Choroid plexus epithelial cell (primary cell): ENCODE measurements around the gene PRRG2.
A peak's percentile ranks its signal among the peaks of the same experiment; 100 is the strongest.

Experiments used
- DNase-seq: peaks from one replicate; pipeline ENCODE4 v3.0.0-alpha.2; 2010; ENCODE audit warnings: low read depth
- H3K4me3 ChIP-seq: 2 replicates; pipeline ENCODE4 v1.5.1; 2011; ENCODE audit warnings: low read depth, mild to moderate bottlenecking, control low read depth, low read length, moderate library complexity
- TF ChIP-seq, protein P1 (sequence below): conservative IDR thresholded peaks from 2 replicates; pipeline ENCODE4 v1.5.1; 2011; ENCODE audit warnings: low read depth, mild to moderate bottlenecking, control low read depth, inconsistent platforms, low read length, moderate library complexity

PRRG2 gene

DNA sequence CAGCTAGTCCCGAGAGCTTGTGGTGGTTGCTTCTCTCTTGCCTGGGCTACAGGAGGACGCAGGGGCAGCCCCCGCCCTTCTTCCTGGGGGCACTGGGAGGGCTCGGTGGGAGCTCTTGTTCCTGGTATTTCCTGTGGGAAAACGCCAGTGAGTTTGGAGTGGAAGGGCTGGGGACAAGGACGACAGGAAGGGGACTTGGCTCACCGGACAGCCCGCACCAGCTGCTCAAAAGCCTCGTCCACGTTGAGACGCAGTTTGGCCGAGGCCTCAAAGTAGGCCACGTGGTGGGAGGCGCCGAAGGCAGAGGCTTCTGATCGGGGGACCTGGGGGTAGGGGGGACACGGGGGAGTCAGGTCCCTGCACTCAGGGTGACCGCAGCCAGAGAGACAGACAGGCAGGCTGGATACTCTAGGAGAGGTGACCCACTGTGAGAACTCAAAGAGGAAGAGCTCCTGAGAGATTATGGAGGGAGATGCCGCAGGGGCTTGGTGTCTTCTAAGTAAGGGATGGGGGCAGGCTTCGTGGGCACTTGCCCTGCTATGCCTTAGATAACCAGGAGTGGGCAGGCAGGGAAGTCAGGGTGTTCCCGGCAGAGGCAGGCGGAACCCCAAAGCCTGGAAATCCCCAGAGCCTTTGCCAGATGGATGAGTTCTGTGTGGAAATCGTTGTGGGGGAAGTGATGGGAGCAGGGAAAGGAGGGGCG, 54.6 kb downstream of the PRRG2 start:
- TF ChIP-seq, protein P1, sequence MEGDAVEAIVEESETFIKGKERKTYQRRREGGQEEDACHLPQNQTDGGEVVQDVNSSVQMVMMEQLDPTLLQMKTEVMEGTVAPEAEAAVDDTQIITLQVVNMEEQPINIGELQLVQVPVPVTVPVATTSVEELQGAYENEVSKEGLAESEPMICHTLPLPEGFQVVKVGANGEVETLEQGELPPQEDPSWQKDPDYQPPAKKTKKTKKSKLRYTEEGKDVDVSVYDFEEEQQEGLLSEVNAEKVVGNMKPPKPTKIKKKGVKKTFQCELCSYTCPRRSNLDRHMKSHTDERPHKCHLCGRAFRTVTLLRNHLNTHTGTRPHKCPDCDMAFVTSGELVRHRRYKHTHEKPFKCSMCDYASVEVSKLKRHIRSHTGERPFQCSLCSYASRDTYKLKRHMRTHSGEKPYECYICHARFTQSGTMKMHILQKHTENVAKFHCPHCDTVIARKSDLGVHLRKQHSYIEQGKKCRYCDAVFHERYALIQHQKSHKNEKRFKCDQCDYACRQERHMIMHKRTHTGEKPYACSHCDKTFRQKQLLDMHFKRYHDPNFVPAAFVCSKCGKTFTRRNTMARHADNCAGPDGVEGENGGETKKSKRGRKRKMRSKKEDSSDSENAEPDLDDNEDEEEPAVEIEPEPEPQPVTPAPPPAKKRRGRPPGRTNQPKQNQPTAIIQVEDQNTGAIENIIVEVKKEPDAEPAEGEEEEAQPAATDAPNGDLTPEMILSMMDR = peak; percentile 33
- no peak overlapping the region for H3K4me3 ChIP-seq
- peak; percentile 48 for DNase-seq

DNA sequence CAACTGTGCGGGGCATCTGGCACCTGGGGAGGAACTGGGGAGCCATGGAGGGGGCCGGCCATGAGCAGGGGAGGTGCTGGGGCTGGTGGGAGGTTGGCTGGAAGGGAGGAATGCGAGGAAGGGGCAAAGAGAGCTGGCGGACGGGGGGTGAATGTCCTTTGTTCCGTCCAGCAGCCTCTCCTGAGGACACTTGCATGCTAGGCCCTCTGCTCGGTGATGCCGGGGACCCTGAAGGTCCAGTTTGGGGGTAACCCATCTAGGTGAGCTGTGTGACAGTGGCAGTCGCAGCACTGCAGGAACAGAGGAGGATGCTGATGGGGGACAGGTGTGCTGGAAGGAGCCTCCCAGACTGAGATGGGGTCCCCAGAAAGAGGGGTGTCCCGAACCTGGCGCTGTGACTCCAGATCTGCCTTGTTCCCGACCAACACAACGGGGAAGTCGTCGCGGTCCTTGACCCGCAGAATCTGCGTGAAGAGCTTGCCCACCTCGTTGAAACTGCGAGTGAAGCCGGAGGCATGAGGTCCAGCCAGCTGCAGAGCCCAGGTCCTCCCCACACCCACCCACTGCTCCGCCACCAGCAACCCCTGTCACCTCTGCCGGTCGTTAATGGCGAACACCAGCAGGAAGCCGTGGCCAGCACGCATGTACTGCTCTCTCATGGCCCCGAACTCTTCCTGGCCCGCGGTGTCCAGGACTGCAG, 55.3 kb downstream of the PRRG2 start:
- H3K4me3 ChIP-seq = no peak overlapping the region
- no peak for DNase-seq
- TF ChIP-seq, protein P1 = no peak

DNA sequence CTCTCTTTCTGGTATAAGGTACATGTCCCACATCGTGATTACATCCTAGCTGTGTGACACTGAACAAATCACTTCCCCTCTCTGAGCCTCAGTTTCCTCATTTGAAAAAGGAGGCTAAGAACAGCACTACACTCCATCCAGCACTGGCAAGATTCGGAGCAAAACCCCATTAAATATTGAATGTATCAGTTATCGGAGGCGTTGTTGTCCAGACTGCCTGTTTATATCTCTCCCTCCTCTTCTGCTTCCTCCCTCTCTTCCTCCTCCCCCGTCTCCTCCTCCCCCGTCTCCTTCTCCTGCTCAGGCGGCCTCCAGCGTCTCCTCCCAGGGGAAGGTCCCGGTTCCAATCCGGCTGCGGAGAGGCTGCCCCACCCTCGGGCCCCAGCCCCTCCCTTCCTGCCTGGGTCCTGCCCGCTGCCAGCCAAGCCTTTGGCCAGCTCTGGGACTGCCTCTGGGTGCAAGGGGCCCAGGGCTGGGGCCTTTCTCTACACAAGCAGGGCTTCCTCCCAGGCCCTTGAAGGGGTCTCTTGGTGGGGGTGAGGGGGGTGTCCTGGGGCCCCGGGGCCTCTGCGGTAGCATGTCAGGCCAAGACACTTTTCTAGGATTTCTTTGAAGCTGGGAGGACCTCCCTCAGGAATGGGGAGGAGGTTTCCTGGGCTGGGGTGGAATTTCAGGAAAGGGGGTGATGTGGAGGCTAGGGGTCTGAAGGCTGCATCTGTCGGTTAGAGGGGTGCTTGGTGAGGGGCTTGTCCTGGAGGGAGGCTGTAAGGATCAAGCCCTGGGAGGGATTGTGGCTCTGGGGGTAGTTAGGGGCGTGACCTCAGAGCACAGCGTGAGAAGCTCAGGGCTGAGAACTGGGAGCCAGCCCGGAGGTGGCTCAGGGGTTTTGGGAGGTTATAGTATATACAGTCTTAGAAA, 57.0 kb downstream of the PRRG2 start:
- H3K4me3 ChIP-seq = peak overlapping the region; percentile 73
- TF ChIP-seq, protein P1 = no peak
- peak; percentile 72 for DNase-seq

DNA sequence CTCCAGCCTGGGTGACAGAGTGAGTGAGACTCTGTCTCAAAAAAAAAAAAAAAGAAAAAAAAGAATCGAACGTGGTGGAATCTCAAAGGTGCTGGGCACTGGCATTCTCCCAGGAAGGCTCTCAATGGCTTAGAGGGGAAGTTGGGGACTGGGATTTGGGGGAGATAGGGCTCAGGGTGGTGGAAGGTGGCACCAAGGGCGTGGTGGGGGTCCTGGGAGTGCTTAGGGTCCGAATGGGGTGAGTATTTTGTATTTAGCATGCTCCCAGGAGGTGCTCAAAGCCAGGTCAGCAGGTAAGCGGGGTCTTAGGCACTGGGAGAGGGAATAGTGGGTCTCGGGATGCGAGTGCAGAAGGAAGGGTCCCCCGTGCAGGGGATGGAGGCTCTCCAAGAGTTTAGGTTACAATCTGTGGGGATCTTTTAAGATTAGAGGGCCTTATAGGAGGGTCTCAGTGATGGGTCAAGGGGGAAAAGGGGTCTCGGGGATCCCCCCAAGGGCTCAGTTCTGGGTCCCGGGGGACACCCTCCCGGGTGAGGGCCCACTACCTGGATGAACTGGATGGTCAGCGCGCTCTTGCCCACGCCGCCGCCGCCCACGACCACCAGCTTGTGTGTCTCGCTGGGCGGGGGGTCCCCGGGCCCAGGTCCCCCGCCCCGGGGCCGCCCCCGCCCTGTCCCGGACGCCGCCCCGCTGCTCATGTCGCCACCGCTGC, 58.4 kb downstream of the PRRG2 start:
- DNase-seq = no peak
- peak overlapping the region; percentile 73 for H3K4me3 ChIP-seq
- TF ChIP-seq, protein P1 = no peak

DNA sequence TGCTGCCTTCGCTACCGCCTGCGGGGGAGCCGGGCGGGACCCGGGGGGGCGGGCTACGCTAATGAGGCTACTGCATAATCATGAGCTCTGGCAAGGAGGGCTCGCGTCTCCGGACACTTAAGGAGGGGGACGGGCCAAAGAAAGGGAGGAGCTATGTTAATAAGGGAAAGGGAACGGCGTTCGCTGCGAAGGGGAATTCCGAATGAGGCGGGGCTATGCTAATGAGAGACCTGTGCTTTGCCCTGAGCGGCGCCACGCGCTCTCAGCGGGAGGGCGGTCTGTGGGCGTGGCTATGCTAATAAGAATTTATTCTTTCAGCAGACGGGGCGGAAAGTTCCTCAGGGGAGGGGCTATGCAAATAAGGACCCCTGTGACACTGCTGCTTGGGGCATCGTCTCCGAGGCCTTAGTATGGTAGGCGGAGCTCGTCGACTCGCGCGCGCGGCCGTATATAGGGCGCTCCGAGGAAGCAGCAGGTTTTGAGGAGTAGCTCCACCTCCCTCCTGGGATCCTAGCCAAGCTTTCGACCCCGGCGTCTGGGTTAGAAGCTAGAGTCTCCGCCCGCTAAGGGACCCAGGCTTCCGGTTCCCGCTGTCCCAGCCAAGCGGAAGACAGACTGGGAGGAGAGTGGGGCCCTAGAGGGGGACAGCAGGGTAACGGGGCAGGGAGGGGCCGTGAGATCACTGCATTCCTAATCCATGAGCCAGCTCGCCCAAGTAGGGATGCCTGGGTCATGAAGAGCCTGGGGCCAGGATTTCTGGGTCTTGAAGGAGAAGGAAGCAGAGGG, 59.2 kb downstream of the PRRG2 start, which contains the start of gene RRAS:
Gene RRAS (minus strand): TSS at position 31 of the 786 bp plus-strand sequence. CDS start 45 bp downstream, outside the sequence.
- peak; percentile 100 for DNase-seq
- peak within 1 kb of the TSS; percentile 73 for H3K4me3 ChIP-seq
- TF ChIP-seq, protein P1 = no peak
